ENCODE data around the gene MAB21L4.

DNA sequence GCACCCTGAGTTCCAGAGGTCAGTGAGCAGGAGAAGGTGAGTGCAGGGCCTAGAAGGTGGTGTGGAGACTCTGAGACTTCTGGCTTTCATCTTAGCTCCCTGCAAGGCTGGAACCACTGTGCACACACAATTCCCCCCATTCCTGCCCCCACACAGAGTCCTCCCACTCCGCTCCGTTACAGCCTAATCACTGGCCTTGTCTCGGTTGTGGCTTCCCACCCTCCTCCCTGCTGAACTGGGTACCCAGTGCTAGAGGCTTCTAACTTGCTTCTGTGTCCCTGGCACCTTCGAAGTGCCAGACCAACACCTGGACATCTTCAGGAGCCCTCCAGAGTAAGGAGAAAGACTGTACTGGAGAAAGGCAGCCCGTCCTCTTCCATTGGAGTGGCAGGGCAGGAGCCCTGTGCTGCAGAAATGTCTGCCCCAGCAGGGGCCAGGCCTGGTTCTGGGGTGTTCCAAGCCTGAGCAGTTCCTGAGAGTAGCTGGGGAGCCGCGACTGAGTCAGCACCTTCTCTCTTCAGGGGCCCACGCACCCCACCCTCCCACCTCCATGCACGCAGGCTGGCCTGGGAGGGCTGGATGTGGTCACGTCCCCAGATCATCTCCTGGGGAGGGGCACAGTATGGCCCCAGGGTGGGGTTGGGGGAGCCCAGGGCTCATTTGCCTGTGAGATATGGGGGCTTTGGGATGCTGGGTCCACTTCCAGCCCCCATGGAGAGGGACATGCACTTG, 33.6 kb upstream of the MAB21L4 start:
- TF ChIP-seq EP300 (IDR thresholded peaks at IDR 0.05; ENCODE audit: borderline replicate concordance in 1 of 2, low read depth in 1 of 2, low read length in 1 of 2) (no peak), POLR2AphosphoS5 (IDR thresholded peaks at IDR 0.05; ENCODE audit: low read depth, low read length) (no peak), NRF1 (IDR thresholded peaks at IDR 0.05; ENCODE audit: low read depth, low read length) (no peak), RXRA (IDR thresholded peaks at IDR 0.05; ENCODE audit: borderline replicate concordance, low read depth) (no peak), RFX5 (IDR thresholded peaks at IDR 0.05; ENCODE audit: low read length) (no peak), TCF12 (IDR thresholded peaks at IDR 0.05) (no peak), JUND (IDR thresholded peaks at IDR 0.05) (no peak), CHD2 (IDR thresholded peaks at IDR 0.05; ENCODE audit: low read length, partially characterized antibody) (no peak), MEF2A (IDR thresholded peaks at IDR 0.05; ENCODE audit: borderline replicate concordance, low read depth) (no peak), TAF1 (IDR thresholded peaks at IDR 0.05; ENCODE audit: borderline replicate concordance, low read depth, low read length) (no peak)
- TF ChIP-seq, protein P1, sequence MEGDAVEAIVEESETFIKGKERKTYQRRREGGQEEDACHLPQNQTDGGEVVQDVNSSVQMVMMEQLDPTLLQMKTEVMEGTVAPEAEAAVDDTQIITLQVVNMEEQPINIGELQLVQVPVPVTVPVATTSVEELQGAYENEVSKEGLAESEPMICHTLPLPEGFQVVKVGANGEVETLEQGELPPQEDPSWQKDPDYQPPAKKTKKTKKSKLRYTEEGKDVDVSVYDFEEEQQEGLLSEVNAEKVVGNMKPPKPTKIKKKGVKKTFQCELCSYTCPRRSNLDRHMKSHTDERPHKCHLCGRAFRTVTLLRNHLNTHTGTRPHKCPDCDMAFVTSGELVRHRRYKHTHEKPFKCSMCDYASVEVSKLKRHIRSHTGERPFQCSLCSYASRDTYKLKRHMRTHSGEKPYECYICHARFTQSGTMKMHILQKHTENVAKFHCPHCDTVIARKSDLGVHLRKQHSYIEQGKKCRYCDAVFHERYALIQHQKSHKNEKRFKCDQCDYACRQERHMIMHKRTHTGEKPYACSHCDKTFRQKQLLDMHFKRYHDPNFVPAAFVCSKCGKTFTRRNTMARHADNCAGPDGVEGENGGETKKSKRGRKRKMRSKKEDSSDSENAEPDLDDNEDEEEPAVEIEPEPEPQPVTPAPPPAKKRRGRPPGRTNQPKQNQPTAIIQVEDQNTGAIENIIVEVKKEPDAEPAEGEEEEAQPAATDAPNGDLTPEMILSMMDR (IDR thresholded peaks at IDR 0.05): no peak
- TF ChIP-seq, protein P2, sequence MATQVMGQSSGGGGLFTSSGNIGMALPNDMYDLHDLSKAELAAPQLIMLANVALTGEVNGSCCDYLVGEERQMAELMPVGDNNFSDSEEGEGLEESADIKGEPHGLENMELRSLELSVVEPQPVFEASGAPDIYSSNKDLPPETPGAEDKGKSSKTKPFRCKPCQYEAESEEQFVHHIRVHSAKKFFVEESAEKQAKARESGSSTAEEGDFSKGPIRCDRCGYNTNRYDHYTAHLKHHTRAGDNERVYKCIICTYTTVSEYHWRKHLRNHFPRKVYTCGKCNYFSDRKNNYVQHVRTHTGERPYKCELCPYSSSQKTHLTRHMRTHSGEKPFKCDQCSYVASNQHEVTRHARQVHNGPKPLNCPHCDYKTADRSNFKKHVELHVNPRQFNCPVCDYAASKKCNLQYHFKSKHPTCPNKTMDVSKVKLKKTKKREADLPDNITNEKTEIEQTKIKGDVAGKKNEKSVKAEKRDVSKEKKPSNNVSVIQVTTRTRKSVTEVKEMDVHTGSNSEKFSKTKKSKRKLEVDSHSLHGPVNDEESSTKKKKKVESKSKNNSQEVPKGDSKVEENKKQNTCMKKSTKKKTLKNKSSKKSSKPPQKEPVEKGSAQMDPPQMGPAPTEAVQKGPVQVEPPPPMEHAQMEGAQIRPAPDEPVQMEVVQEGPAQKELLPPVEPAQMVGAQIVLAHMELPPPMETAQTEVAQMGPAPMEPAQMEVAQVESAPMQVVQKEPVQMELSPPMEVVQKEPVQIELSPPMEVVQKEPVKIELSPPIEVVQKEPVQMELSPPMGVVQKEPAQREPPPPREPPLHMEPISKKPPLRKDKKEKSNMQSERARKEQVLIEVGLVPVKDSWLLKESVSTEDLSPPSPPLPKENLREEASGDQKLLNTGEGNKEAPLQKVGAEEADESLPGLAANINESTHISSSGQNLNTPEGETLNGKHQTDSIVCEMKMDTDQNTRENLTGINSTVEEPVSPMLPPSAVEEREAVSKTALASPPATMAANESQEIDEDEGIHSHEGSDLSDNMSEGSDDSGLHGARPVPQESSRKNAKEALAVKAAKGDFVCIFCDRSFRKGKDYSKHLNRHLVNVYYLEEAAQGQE (IDR thresholded peaks at IDR 0.05; ENCODE audit: low read depth, low read length): no peak
- TF ChIP-seq, protein P3, sequence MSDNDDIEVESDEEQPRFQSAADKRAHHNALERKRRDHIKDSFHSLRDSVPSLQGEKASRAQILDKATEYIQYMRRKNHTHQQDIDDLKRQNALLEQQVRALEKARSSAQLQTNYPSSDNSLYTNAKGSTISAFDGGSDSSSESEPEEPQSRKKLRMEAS (IDR thresholded peaks at IDR 0.05; ENCODE audit: low read depth): no peak
